Heart left ventricle (tissue), 16 donors: Measurements from ENCODE around the gene TNFRSF14. TPM values are rescaled to one million over a fixed set of nuclear protein-coding genes. Genes with fewer than 3 reads are reported as not detected.
A peak's percentile ranks its signal among the peaks of the same experiment; 100 is the strongest.

Experiments used
- ATAC-seq, 4 donors: fragments of 200-7000 bp; cut with Tn5 transposase; one replicate each; pipeline ENCODE4 v1.9.1; 2020 to 2022; ENCODE audit warnings: moderate library complexity in 4 of 4, mild to moderate bottlenecking in 3 of 4, moderate number of reproducible peaks in 1 of 4
- DNase-seq, 5 donors: peaks; one replicate each; pipeline ENCODE4 v3.0.0-alpha.2; 2020
- H3K27ac ChIP-seq, 12 donors: fragments of 200-600 bp; sonication (generic) in 4 of 12; one replicate each; pipeline versions ENCODE4 v1.5.0 to v1.8.0; 2016 to 2022; ENCODE audit warnings: mild to moderate bottlenecking in 2 of 12
- H3K27me3 ChIP-seq, 9 donors: fragments of 200-600 bp; sonication (generic) in 2 of 9; one replicate each; pipeline versions ENCODE4 v1.5.1 to v1.8.0; 2016 to 2022; ENCODE audit warnings: mild to moderate bottlenecking in 3 of 9
- H3K36me3 ChIP-seq, 9 donors: fragments of 200-600 bp; sonication (generic) in 2 of 9; one replicate each; pipeline versions ENCODE4 v1.5.0 to v1.8.0; 2018 to 2022; ENCODE audit warnings: mild to moderate bottlenecking in 2 of 9
- H3K4me1 ChIP-seq, 12 donors: fragments of 200-600 bp; sonication (generic) in 4 of 12; one replicate each; pipeline versions ENCODE4 v1.5.0 to v1.8.0; 2016 to 2022; ENCODE audit warnings: mild to moderate bottlenecking in 3 of 12
- H3K4me3 ChIP-seq, 12 donors: fragments of 200-600 bp; sonication (generic) in 4 of 12; one replicate each; pipeline versions ENCODE4 v1.5.0 to v1.8.0; 2017 to 2022; ENCODE audit warnings: mild to moderate bottlenecking in 9 of 12, moderate library complexity in 4 of 12
- H3K9me3 ChIP-seq, 12 donors: fragments of 200-600 bp; sonication (generic) in 4 of 12; one replicate each; pipeline versions ENCODE4 v1.5.0 to v1.8.0; 2016 to 2022; ENCODE audit warnings: mild to moderate bottlenecking in 1 of 12
- CTCF ChIP-seq, 12 donors: fragments of 200-600 bp; sonication (generic) in 4 of 12; IDR thresholded peaks; one replicate each; pipeline versions ENCODE4 v1.5.0 to v1.8.0; 2018 to 2022; ENCODE audit warnings: antibody characterized with exemption in 12 of 12, mild to moderate bottlenecking in 5 of 12
- POLR2A ChIP-seq, 2 donors: fragments of 450-650 bp; IDR thresholded peaks; one replicate each; pipeline ENCODE4 v1.6.1; 2017; ENCODE audit warnings: antibody characterized with exemption in 2 of 2, mild to moderate bottlenecking in 2 of 2, moderate library complexity in 2 of 2
- WGBS, 4 donors: extraction: QIAGEN DNeasy Blood & Tissue Kit in 2 of 4; methylation state at CpG; one replicate each; pipeline versions ENCODE4 v1.1.5 to v1.1.7; 2013 to 2018; 5-methylcytosine and 5-hydroxymethylcytosine counted together
- intact Hi-C, 10 donors: fragments of 100-400 bp; cut with DNase I; formaldehyde crosslinking; loops; one replicate each; pipeline versions ENCODE4 v1.11.1 to v1.14.2; 2022
- polyA plus RNA-seq, 2 donors: library from polyadenylated mRNA; stranded (reverse); fragments of 200-250 nt; gene quantifications; one replicate each; pipeline ENCODE4 v1.2.3, GENCODE V29; 2013
- total RNA-seq, 9 donors: library from RNA; depleted of rRNA in 2 of 9; stranded (reverse); fragments of >200 nt in 2 of 9; fragmentation: NEBNext Ultra II Directional in 3 of 9; extraction: Animal tissue kit (Norgen Biotek cat#: 25700) in 3 of 9; gene quantifications; one replicate each; pipeline versions ENCODE4 v1.1.0 to v1.2.4, GENCODE V29; 2016 to 2023
- donor health status: ischemic (EF 13 %, LVEDD 7.1; RV severe dilation, severe dysfunction).
- donor health status: healthy with polysubstance abuse.
- donor health status: DM: no; HTN: yes; CAD: no.
- donor health status: DM: no; HTN: no; CAD: no.
- donor health status: ischemic (EF 25% LVEDD 6.9; RV normal size, moderate dysfunction).
- donor health status: ischemic (EF 25% LVEDD 5.7; RV mildly dilated, moderate dysfunction).
- donor health status: healthy.
- donor health status: DM: yes; HTN: yes; CAD: no.
- donor health status: ischemic (EF 35%, LVEDD 5.7; RV mildly dilated, moderate dysfunction).
- donor health status: nonischemic (EF 11% LVEDD 7.7; RV severe dilation, severe dysfunction).
- donor health status: DM: yes; HTN: yes; CAD: no.
- donor health status: PGD.
- donor health status: ischemic (EF 29% LVEDD 5.4; RV normal size, mild dysfunction).
- donor health status: nonischemic (EF 23%, LVEDD 6.1; RV moderate dilation, normal function).

Gene TNFRSF14
- total and polyA plus RNA-seq, 11 donors, result 7.8 to 70.8 (median 14.3) TPM

- no peaks in the 10 kb centered on the region for H3K9me3 ChIP-seq
- TF ChIP-seq POLR2A (IDR thresholded peaks at IDR 0.05) (peak; percentile 63 to 95), CTCF (IDR thresholded peaks at IDR 0.05) (no peak)
- H3K27me3 ChIP-seq, result no peaks in the 10 kb centered on the region
- peak within 1 kb of the TSS; percentile 64 to 96 (median 84) for H3K4me3 ChIP-seq
- DNase-seq, result peak; percentile 99 to 100 (median 100)
- peak within 1 kb of the TSS; percentile 91 to 100 (median 98) for H3K27ac ChIP-seq
- peak; percentile 93 to 96 (median 94) for ATAC-seq
- 0 to 1% (median 1%) methylated on average over 21 to 107 of the region's 107 CpGs for WGBS, 4 donors
- H3K4me1 ChIP-seq, result peaks cover 3 to 38% (median 18%) of the 10 kb centered on the region in 12 donors
- H3K36me3 ChIP-seq, result peaks cover 0 to 13% (median 0%) of the 10 kb centered on the region in 9 donors
- intact Hi-C loops, result loop anchor here in 7 of 10 donors (1.0 to 10.0 kb wide), 10 partner anchors 38 to 174 kb away; partner anchors contain the start of genes PANK4 (in 2 of the 7), PEX10 (in 2 of the 7) and MMEL1 (in 1 of the 7)
Observed at GRCh38 chr1:2586154-2587070, 30.2 kb downstream of the TNFRSF14 start, which contains the start of gene PRXL2B. Gene PRXL2B (plus strand): TSS chr1:2586777. CDS start chr1:2586886, 109 bp downstream.

GRCh38 chr1:2587071-2587859 lies 31.1 kb downstream of the TNFRSF14 start:
- no peak for TF ChIP-seq POLR2A (IDR thresholded peaks at IDR 0.05)
- TF ChIP-seq CTCF (IDR thresholded peaks at IDR 0.05), result no peak
- peaks cover 0 to 13% (median 0%) of the 10 kb centered on the region in 9 donors for H3K36me3 ChIP-seq
- intact Hi-C loops, result loop anchor here in 7 of 10 donors (2.0 to 10.0 kb wide), 9 partner anchors 38 to 174 kb away; partner anchors contain the start of genes PEX10 (in 2 of the 7), MMEL1 (in 1 of the 7) and PANK4 (in 1 of the 7)
- ATAC-seq, result no peak
- WGBS, 4 donors, result 12 to 33% (median 14%) methylated on average over 17 to 52 of the region's 52 CpGs
- peaks cover 0 to 3% (median 0%) of the 10 kb centered on the region in 9 donors for H3K27me3 ChIP-seq
- H3K9me3 ChIP-seq, result no peaks in the 10 kb centered on the region
- peaks cover 3 to 32% (median 18%) of the 10 kb centered on the region in 12 donors for H3K4me1 ChIP-seq
- peak overlapping the region; percentile 64 to 96 (median 84) for H3K4me3 ChIP-seq
- DNase-seq, result peak in 3 of 5 donors; percentile 36 to 54 (median 43)
- peak overlapping the region in 11 of 12 donors; percentile 57 to 100 (median 98) for H3K27ac ChIP-seq

GRCh38 chr1:2587860-2588571 lies 31.8 kb downstream of the TNFRSF14 start:
- no peak for ATAC-seq
- Histone ChIP-seq H3K27me3 (peaks cover 0 to 3% (median 0%) of the 10 kb centered on the region in 9 donors), H3K36me3 (peaks cover 0 to 13% (median 0%) of the 10 kb centered on the region in 9 donors), H3K9me3 (no peaks in the 10 kb centered on the region), H3K4me3 (peak overlapping the region in 7 of 12 donors; percentile 64 to 95 (median 85)), H3K27ac (no peak overlapping the region), H3K4me1 (peaks cover 5 to 32% (median 18%) of the 10 kb centered on the region in 12 donors)
- 92 to 95% (median 93%) methylated on average over 4 to 19 of the region's 19 CpGs for WGBS, 4 donors
- DNase-seq, result peak in 3 of 5 donors; percentile 25 to 60 (median 28)
- TF ChIP-seq POLR2A (IDR thresholded peaks at IDR 0.05), result no peak
- no peak for TF ChIP-seq CTCF (IDR thresholded peaks at IDR 0.05)
- intact Hi-C loops, result loop anchor here in 7 of 10 donors (2.0 to 10.0 kb wide), 9 partner anchors 39 to 175 kb away; partner anchors contain the start of genes PEX10 (in 2 of the 7), MMEL1 (in 1 of the 7) and PANK4 (in 1 of the 7)
